Lung microvascular endothelial cell (primary cell): ENCODE measurements around the gene DAAM1. TPM values are rescaled to one million over a fixed set of nuclear protein-coding genes. Genes with fewer than 3 reads are reported as not detected.

ENCODE experiments used
- DNase-seq, 2 donors: peaks; one replicate each; pipeline versions ENCODE4 v3.0.0 to v3.0.0-alpha.2; 2010; ENCODE audit warnings: low read depth in 2 of 2
- total RNA-seq: library from RNA; depleted of rRNA; stranded (reverse); fragments of >200 nt; gene quantifications from 2 replicates; pipeline ENCODE4 v1.2.1, GENCODE V29; 2014

DAAM1 gene
- total RNA-seq, 1 donor from 2014 or later: 23.0 TPM

DNA sequence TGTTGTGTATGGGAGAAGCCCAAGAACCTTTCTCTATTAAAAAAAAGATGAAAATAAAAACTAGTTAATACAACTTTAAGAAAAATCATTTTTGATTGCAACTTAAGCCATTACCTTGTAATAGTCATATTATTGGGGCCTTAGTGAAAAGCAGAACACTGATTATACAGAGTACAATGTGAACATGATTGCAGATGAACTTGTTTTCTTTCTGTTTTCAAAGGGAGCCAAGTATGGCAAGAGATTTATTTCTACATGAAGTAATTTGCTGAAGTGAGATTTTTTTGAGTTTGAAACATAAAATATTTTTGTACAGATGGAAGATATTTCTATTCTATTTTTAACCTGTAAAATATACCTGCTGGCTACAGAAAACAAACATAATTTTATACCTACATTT lies 171.8 kb downstream of the DAAM1 start:
- DNase-seq: no peak

DNA sequence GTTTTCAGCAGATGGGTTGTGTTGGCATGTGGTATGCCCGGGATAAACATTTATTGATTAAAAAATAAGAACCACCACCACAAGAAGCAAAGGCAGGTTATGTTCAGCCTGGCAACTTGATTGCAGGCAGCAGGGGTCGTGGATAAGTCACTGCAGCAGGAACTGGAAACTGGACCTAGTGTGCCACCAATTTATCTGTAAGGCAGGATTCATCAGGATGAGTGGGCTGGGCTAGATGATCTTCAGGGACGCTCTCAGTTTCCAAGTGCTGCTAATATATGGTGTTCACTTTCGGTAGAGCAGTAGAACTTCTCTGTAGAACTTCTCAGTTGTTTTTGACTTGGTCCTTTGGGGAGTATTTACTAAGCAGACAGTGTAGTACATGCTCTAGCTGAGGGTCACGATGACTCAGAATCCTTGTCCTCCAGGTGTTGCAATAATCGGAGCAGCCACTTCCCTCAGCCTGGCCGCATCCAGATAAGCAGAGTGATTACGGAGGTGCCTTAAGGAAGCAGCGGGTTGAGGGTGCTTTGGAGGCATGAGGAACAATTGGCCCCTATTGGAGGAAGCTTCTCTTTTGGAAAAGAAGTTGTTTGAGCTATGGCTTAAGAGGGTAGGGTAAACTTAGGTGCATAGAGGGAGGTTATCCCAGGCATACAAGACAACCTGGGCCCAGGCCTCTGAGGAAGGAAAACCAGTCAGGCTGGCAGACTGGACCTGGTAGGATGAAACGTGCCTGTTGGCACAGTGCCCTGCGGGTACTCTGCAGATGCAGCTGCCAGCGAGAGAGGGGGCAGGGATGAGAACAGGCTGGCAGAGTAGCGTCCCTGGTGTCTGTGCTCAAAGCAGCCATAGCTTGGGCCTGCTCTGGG lies 172.7 kb downstream of the DAAM1 start:
- peak; percentile 51 to 78 for DNase-seq

DNA sequence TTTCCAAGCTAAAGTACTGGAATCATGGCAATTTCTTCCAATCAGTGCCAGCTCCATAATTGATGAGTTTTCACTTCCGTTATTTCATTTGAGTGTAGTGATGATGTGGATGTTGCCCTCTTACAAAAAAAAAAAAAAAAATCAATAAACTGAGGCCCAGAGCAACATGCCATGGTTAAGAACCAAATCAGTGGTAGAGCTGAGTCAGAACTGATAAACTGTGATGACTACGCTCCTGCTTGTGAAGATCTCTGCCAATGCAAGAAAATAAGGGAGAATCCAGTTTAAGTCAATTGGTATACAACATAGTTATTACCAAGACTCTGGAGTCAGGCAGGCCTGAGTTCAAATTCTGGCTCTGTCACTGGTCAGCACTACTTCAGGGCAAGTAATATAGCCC lies 174.0 kb downstream of the DAAM1 start:
- DNase-seq: peak in 1 of 2 donors; percentile 27

DNA sequence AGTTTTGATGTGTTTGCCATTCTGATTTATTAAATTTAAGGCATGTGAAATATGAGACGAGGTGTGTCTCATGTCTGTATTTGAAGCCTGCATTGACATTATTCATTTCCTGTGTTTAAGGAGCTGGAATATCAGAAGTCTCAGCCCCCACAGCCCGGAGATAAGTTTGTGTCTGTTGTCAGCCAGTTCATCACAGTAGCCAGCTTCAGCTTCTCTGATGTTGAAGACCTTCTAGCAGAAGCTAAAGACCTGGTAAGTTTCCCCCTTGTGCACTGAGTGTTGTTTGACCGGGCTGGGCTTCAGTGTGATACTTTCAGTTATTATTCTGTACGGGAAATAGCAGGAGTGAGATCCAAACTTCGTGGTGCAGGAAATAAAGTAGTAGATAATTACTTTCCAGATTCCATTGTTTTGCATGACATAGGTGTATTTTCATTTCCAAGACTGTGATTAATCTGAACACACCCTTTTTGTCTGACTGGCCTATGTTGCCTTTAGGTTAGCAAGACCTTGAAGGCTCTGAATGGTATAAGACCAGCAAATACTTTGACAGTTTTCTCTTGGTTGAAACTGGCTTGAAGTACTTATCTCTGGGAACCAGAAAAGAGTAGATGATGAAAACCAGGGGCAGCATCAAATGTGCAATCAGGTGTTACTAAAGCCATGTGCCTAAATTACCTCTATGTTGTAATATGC lies 175.2 kb downstream of the DAAM1 start:
- peak; percentile 64 to 77 for DNase-seq

DNA sequence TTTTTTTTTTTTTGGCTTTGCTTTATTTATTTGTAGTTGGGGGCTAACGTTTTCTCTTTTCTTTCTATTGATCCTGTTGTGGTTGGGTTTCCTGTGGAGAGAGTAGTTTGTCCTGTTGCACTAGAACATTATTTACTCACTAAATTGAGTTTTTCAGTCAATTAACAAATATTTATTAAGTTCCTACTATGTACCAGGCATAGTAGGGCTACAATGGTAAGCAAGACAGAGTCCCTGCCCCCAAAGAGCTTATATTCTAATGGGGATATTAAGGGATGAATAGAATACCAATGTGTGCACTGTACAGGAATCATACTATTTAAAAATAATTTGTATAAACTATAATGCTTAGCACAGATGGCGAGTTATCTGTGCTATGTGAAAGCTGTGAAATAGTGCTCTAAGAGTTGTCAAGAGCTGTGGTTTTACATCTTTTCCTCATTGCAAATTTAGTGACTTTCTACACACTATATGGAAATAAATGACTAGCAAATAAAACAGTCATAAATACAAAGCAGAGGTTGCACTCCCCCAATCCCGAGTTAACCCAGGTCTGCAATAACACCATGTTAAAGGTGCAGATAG lies 181.8 kb downstream of the DAAM1 start:
- no peak for DNase-seq

DNA sequence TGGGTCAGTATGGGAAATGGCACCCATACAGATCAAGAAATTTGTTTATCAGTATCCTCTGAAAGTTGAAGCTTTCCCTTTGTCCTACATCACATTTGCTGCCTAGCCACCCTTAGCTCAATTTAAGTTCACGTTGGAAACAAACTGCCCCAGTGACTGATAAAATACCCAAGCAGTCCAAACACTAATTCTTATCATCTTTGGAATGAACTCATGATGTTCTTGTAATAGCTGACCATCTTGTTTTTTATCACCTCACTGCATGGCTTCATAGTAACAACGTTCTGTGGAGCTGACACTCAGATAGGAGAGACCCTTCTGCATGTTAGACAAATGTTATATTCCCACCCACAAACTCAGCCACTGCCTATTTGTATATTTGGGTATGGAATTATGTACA lies 183.3 kb downstream of the DAAM1 start:
- no peak for DNase-seq

DNA sequence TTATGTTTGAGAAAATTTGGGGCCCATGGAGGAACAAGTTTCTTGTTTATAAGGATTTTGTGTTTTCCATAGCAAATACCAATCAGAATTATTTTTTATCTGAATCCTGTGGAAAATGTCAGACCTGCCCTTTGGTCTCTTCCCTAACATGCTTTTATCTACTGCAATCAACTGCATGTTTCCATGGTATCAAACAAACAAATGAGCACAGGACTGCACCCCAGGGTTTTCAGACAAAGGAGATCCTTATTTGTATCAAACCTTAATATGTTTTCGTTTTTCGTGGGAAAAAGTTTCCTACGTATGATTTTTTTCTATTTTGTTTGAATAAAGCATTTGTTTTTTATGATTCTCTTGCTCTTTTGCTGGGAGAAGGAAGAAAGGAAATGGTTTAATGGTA lies 185.6 kb downstream of the DAAM1 start:
- peak in 1 of 2 donors; percentile 65 for DNase-seq

DNA sequence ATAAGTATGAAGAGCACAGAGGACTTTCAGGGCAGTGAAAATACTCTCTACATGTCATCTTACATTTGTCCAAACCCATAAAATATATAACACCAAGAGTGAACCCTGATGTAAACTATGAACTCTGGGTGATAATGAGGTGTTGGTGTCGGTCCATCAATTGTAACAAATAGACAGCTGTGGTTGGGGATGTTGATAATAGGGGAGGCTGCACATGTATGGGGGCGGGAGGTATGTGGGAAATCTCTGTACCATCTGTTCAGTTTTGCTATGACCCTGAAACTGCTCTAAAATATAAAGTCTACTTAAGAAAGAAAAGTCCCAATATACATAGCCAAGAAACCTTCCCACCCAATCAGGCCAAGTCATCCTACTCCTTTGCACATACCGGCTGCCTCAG lies 188.2 kb downstream of the DAAM1 start:
- DNase-seq: no peak

DNA sequence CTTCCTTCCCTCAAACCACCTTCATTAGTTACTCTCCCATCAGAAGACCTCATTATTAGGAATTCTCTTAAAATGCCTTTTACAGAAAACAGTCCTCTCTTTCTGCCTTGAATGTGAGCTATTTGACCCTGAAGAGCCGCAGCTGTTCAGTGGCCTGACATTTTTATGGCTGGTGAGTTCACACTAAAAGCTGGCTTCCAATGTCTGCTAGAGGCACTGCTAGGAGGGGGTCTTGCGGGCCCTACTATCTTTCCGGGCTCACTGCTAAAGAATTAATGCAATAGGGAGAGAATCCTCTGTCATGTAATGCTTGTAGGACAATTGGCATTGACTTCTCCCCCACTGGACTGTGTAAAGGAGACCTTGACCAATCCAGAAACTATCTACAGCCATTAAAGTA lies 189.0 kb downstream of the DAAM1 start:
- DNase-seq: no peak

DNA sequence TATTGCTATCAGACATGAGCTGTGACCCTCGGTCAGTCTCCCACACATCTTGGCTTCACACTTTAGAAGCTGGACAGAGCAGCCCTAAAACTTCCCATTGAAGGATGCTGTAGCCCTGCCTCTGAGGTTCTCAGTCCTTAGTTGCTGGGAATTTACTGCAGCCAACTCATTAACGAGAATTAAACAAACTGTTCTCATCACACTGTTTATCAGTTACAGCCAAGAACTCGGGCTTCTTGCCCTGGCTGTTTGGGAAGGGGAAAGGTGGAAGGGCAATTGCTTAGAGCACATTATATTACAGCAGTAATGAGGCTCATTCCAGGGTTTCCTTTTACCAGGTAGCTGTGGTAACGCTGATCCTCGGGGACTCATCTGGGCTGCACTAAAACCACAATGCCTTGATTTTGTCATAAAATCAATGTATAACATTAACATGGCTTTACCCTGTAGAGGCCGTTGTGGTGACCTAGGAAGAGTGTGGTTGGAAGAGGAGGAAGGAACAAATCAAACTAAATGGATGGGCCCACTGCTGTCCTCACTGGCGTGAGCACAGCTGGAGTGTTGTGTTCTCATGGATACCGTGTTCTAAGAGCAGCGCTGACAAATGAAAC lies 189.6 kb downstream of the DAAM1 start:
- no peak for DNase-seq

DNA sequence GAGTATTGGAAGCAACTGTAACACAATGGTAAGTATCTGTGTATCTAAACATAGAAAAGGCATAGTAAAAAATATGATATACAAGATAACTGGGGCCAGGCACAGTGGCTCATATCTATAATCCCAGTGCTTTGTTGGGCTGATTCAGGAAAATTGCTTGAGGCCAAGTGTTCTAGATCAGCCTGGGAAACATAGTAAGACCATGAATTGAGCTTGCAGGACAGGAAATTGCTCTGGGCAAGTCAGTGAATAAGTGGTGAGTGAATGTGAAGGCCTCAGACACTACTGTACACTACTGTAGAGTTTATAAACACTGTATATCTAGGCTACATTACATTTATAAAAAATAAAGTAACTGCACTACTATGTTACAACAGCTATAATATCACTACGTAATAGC lies 201.5 kb downstream of the DAAM1 start:
- DNase-seq: no peak

DNA sequence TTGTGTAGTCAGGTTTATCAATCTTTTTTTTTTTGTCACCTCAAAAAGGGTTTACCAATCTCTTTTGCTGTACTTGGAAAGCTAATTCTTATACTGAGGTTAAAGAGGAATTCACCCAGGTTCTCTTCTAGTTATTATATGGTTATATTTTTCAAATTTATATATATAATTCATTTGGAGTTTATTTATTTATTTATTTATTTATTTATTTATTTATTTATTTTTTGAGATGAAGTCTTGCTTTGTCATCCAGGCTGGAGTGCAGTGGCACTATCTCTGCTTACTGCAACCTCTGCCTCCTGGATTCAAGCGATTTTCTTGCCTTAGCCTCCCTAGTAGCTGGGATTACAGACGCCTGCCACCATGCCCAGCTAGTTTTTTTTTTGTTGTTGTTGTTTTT lies 202.9 kb downstream of the DAAM1 start:
- DNase-seq: no peak

DNA sequence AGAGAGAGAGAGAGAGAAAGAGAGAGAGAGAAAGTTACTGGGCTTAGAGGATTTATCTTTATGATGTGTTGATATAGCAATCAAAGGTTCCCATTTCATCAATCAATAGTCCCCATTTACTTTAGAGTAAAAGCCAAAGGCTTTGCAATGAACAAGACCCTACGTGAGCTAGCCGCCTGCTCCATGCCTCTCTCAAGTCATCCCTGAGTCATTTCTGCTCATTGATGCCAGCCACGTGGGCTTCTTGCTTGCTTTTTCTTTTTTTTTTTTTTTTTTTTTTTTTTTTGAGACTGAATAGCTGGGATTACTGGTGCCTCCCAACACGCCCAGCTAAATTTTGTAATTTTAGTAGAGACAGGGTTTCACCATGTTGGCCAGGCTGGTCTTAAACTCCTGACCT lies 205.8 kb downstream of the DAAM1 start:
- DNase-seq: no peak

DNA sequence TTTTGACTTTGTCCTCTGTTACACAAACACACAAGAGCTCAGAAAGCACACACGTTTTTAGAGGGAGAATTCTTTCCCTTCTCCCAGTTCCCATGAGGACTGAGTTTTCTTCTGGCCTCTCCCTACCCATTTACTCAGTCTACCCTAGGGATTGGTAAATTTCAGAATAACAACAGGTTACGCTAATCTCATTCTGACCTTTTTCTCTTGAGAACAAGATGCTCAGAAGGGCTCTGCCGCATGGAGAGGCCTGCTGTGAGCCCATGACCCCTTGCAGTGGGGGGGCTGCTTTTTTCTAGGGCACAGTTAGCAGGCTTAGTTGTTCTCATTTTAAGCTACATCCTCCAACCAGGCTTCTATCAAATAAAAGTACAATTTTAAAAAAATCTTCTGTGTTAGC lies 207.2 kb downstream of the DAAM1 start:
- DNase-seq: no peak

DNA sequence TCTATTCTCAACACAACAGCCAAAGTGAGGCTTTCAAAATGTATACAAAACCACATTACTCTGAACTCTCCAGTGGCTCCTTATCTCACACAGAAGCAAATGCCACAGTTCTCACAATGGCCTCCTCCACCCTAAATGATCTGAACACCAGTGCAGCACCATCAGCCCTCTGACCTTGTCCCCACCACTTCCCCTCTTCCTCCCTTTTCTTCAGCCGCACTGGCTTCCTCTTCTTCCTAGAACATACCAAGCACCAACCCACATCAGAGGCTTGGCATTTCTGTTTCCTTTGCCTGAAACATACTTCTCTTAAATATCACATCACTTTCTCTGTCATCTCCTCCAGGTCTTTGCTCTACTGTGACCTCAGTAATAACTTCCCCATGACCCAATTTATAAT lies 210.4 kb downstream of the DAAM1 start:
- DNase-seq: peak in 1 of 2 donors; percentile 8

DNA sequence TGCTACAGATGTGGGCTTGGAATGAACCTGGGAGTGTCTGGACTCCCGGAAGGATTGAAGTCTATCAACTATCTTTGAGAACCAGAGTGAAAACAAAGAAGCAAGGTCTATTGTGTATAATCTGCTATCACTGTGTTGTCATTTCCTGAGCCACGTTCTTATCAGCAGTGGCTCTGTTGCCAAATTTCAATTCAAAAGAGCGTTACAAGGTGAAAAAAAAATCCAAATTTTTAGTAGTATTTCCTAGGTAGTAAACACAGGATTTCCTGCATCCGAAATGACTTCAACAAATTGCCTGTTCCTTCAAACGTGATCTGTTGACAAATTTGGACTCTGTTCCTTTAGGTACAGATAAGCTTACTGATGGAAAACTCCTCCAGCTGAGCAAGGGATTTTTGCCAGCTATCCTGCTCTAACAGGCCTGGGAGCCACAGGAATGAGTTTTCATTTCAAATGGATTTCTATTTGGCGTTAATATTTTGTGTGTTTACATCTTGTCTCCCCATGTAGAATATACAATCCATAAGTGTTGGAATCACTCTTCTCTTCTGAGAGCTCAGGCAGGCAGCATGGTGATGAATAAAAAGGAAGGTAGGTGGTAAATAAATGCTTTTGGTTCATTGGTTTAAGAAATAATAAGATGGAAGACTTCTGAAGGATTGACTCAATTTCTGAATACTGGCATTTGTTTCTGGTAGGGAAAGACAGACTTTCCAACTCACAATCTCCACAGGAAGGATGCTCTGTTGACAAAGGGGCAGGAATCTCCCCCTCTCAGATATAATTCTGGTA lies 218.2 kb downstream of the DAAM1 start:
- peak; percentile 75 to 80 for DNase-seq

DNA sequence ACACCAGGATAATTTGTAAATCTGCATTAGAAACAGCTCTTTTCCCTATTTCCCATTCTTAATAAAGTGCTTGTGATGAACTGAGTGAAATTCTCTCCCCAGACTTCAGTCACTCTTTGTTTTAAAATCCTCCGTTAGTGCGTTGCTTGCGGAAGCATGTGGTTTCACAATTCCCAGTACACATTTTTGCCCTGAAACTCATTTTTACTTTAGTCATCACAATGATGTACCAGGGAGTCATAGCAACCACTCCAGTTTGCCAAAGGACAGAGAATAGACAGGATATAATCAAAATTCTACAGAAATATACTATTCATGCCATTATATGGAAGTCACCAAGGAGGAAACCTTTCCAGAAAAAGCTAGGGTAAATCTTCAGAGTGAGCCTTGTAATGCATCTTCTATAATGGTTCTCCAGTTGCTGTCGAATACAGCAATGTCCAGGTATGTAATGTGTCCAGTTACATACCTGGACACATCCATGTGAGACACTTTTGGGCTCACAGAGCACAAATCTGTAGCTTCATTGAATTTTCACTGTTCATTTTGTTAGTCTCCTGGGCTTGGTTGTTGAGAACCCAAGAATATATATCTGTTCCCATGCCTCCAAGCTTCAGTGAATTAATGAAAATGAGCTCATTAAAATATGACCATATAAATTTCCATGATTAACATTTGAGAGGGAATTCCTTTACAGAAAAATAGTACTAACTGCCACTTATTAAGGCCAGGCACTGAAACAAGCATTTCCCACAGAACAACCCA lies 219.0 kb downstream of the DAAM1 start:
- DNase-seq: peak; percentile 91 to 93

DNA sequence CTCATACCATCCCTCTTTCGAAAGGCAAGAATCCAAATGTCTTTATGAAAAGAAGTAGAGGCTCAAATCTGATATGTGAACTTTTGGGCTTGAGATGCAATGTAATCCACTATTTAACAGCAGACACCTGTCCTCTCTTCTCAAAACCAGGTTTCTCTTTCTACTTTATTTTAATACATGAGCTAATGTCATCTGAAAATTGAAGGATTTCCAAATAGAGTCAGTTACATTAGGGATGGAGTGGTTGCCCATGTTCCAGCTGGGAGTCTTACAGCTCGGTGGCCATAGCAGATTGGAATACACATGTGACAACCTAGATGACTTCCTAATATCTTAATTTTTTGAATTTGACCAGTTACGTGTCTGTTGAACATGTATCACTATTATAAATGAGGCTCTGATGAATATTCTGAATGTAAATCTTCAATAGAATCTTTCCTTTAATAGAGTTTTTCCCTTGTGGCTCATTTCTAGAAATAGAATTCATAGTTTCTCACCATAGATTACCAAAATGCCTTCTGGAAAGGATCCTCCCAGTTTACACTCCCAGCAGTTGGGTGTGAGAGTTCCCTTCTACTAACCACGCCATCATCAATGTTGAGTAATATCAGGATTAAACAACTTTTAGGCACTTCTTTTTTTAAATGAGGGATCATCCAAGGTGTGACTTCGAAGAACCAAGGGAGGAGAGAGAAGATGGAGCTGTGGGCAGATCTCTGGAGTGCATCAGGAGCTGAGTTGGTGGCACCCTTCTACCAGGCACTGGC lies 227.6 kb downstream of the DAAM1 start:
- DNase-seq: no peak

DNA sequence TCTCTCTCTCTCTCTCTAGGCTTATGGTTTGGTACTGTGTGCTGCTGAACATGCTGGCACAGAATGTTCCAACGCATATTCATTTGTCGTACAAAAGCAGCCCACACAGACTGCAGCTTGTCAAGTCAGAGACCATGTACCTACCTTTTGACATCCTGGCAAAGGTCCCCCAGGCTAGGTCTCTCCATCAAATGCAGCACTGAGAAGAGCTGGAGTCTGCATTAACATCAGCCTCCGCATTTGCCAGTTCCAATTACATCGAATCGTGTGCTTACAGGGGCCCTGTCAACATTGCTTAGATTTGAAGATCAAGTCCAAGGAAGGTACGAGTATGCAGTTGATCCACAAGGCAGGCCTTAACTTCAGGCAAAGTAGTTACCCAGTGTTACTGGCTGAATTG lies 228.8 kb downstream of the DAAM1 start:
- no peak for DNase-seq

DNA sequence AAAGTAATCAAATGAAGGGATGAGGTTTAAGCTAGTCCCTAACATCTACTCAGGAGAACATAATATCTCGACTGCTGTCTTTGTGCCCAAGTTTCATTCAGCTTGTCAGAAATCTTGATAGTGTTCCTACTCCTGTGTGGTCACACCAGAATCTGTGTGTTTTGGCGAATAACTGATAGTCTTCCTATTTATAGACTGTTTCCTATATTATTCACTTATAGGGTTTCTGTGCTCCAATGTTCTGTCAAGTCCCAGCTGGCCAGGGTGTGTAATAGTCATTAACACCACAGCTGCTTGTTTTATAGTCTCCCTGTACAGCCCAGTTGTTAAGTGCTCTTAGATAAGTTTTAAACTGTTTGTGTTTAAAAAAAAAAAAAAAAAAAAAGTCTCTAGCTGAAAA lies 230.8 kb downstream of the DAAM1 start:
- DNase-seq: no peak
